IMR-90 (cell line): Measurements from ENCODE around the gene ITLN2. TPM values are rescaled to one million over a fixed set of nuclear protein-coding genes. Genes with fewer than 3 reads are reported as not detected.

Experiments used
- ATAC-seq: fragments of 200-7000 bp; cut with Tn5 transposase; 2 replicates; pipeline ENCODE4 v1.9.1; 2020; ENCODE audit warnings: low read depth, mild to moderate bottlenecking, moderate library complexity
- BruUV-seq: library from RNA; stranded (reverse); fragments of 400-500 nt; replicated peaks from 2 replicates; lab custom pipeline; 2021; lab: Mats Ljungman, UMichigan
- CTCF ChIA-PET: fragments of 300-600 bp; formaldehyde crosslinking; extraction: SDS; loops from one replicate; lab custom pipeline; 2021; ENCODE audit warnings: antibody characterized with exemption; lab: Yijun Ruan, JAX
- POLR2A ChIA-PET: fragments of 300-600 bp; sonication (Branson Sonifier 250); formaldehyde crosslinking; loops from one replicate; lab custom pipeline; 2022; ENCODE audit warnings: antibody characterized with exemption; ENCODE audit not compliant: unreplicated experiment; lab: Charles Lee
- DNase-seq: peaks from one replicate; pipeline ENCODE4 v3.0.0; 2013
- H2AFZ ChIP-seq: replicated peaks from 2 replicates; pipeline ENCODE3; 2013; ENCODE audit warnings: low read length, mild to moderate bottlenecking; ENCODE audit not compliant: poor library complexity
- H2AK5ac ChIP-seq: 2 replicates; pipeline ENCODE4 v1.6.1; 2013; ENCODE audit warnings: low read depth, low read length, inconsistent platforms
- H2AK9ac ChIP-seq: replicated peaks from 2 replicates; pipeline ENCODE3; 2013; ENCODE audit warnings: mild to moderate bottlenecking, low read depth, low read length, moderate library complexity; ENCODE audit not compliant: poor library complexity
- H2BK120ac ChIP-seq: 2 replicates; pipeline ENCODE4 v1.6.1; 2013; ENCODE audit warnings: low read depth, low read length, inconsistent platforms
- H2BK15ac ChIP-seq: 3 replicates; pipeline ENCODE4 v1.6.1; 2013; ENCODE audit warnings: low read depth, low read length, inconsistent platforms
- H2BK20ac ChIP-seq: 2 replicates; pipeline ENCODE4 v1.6.1; 2013; ENCODE audit warnings: low read depth, mild to moderate bottlenecking, inconsistent platforms, low read length, moderate library complexity
- H2BK5ac ChIP-seq: 2 replicates; pipeline ENCODE4 v1.6.1; 2013; ENCODE audit warnings: mild to moderate bottlenecking, low read depth, low read length, inconsistent platforms; ENCODE audit not compliant: poor library complexity, severe bottlenecking
- H3K14ac ChIP-seq: replicated peaks from 2 replicates; pipeline ENCODE4 v1.6.1; 2013; ENCODE audit warnings: low read depth, low read length, inconsistent platforms
- H3K18ac ChIP-seq: 2 replicates; pipeline ENCODE4 v1.6.1; 2013; ENCODE audit warnings: low read depth, low read length, control low read depth
- H3K23ac ChIP-seq: 2 replicates; pipeline ENCODE4 v1.6.1; 2013; ENCODE audit warnings: low read depth, low read length, inconsistent platforms
- H3K27ac ChIP-seq: 2 replicates; pipeline ENCODE4 v1.5.1; 2013; ENCODE audit warnings: mild to moderate bottlenecking, control low read depth, low read length; ENCODE audit not compliant: insufficient read depth
- H3K27me3 ChIP-seq: 2 replicates; pipeline ENCODE4 v1.6.1; 2013; ENCODE audit warnings: low read length; ENCODE audit not compliant: control insufficient read depth, insufficient read depth
- H3K36me3 ChIP-seq: 2 replicates; pipeline ENCODE4 v1.6.1; 2013; ENCODE audit warnings: low read length, mixed read lengths; ENCODE audit not compliant: control insufficient read depth, insufficient read depth
- H3K4ac ChIP-seq: 2 replicates; pipeline ENCODE4 v1.6.1; 2013; ENCODE audit warnings: low read depth, low read length, inconsistent platforms
- H3K4me1 ChIP-seq: 2 replicates; pipeline ENCODE4 v1.6.1; 2013; ENCODE audit warnings: low read length, mixed read lengths; ENCODE audit not compliant: control insufficient read depth, insufficient read depth
- H3K4me2 ChIP-seq: 2 replicates; pipeline ENCODE4 v1.6.1; 2013; ENCODE audit warnings: low read depth, mild to moderate bottlenecking, control low read depth, low read length, moderate library complexity
- H3K4me3 ChIP-seq: 2 replicates; pipeline ENCODE4 v1.5.1; 2013; ENCODE audit warnings: low read depth, mild to moderate bottlenecking, control low read depth, low read length, moderate library complexity; ENCODE audit not compliant: insufficient read depth
- H3K56ac ChIP-seq: 2 replicates; pipeline ENCODE4 v1.6.1; 2013; ENCODE audit warnings: low read length, inconsistent platforms; ENCODE audit not compliant: insufficient read depth; ENCODE audit errors: extremely low read depth
- H3K79me1 ChIP-seq, 2 experiments: 2 replicates each; pipeline ENCODE4 v1.6.1; 2013; ENCODE audit warnings: low read length in 2 of 2, inconsistent platforms in 1 of 2, low read depth in 1 of 2
- H3K9ac ChIP-seq: 2 replicates; pipeline ENCODE4 v1.6.1; 2013; ENCODE audit warnings: low read depth, low read length, control low read depth
- H3K9me1 ChIP-seq: 2 replicates; pipeline ENCODE4 v1.6.1; 2013; ENCODE audit warnings: low read length, inconsistent platforms; ENCODE audit not compliant: insufficient read depth
- H3K9me3 ChIP-seq: 2 replicates; pipeline ENCODE4 v1.6.1; 2013; ENCODE audit warnings: low read length; ENCODE audit not compliant: control insufficient read depth, insufficient read depth
- H4K20me1 ChIP-seq: 2 replicates; pipeline ENCODE4 v1.6.1; 2013; ENCODE audit warnings: low read length, inconsistent platforms; ENCODE audit not compliant: insufficient read depth
- H4K5ac ChIP-seq: 2 replicates; pipeline ENCODE4 v1.6.1; 2013; ENCODE audit warnings: mild to moderate bottlenecking, low read depth, low read length, control low read depth
- H4K8ac ChIP-seq, 2 experiments: 2 replicates each; pipeline ENCODE4 v1.6.1; 2013; ENCODE audit warnings: low read depth in 2 of 2, low read length in 2 of 2, control low read depth in 1 of 2, inconsistent platforms in 1 of 2
- H4K91ac ChIP-seq: 2 replicates; pipeline ENCODE4 v1.6.1; 2013; ENCODE audit warnings: low read depth, low read length, inconsistent platforms; ENCODE audit not compliant: insufficient read depth
- MAZ ChIP-seq: IDR thresholded peaks from 2 replicates; pipeline ENCODE4 v1.6.1; 2012; ENCODE audit warnings: low read depth, mild to moderate bottlenecking, low read length, improper control_type of control experiment, moderate library complexity, borderline replicate concordance
- MXI1 ChIP-seq: IDR thresholded peaks from 2 replicates; pipeline ENCODE4 v1.6.1; 2012; ENCODE audit warnings: low read depth, mild to moderate bottlenecking, low read length, moderate library complexity, borderline replicate concordance
- POLR2A ChIP-seq: IDR thresholded peaks from 2 replicates; pipeline ENCODE4 v1.6.1; 2012; ENCODE audit warnings: mild to moderate bottlenecking, low read depth, low read length
- RFX5 ChIP-seq: IDR thresholded peaks from 2 replicates; pipeline ENCODE4 v1.8.0; 2012; ENCODE audit warnings: low read depth, mild to moderate bottlenecking, low read length, moderate library complexity
- WGBS, 2 experiments: methylation state at CpG; one replicate each; pipeline versions ENCODE4 v1.1.5 to v1.1.7; 2013; ENCODE audit warnings: missing lambda C conversion rate in 2 of 2; ENCODE audit not compliant: insufficient read length in 1 of 2; ENCODE audit errors: extremely low coverage in 2 of 2; 5-methylcytosine and 5-hydroxymethylcytosine counted together
- dilution Hi-C: fragments of 300-500 bp; cut with HindIII; formaldehyde crosslinking; loops from one replicate; pipeline ENCODE4 v1.14.3; 2018; ENCODE audit warnings: low sequenced_read_pairs; ENCODE audit not compliant: unreplicated experiment
- in situ Hi-C: fragments of 300-500 bp; cut with MboI; formaldehyde crosslinking; loops from 3 replicates; pipeline ENCODE4 v1.14.3; 2019; ENCODE audit warnings: low sequenced_read_pairs, inconsistent platforms, mixed read lengths
- intact Hi-C: fragments of 100-400 bp; cut with micrococcal nuclease; formaldehyde crosslinking; loops from 2 replicates; pipeline ENCODE4 v1.10.0; 2022
- polyA plus RNA-seq, 3 experiments: library from polyadenylated mRNA; depleted of rRNA; stranded (reverse); fragments of >200 nt; gene quantifications; 2 replicates each; pipeline ENCODE4 v1.2.3, GENCODE V29; 2012; ENCODE audit warnings: low replicate concordance in 1 of 3
- total RNA-seq: library from RNA; depleted of rRNA; stranded (reverse); fragments of >200 nt; gene quantifications from 2 replicates; pipeline ENCODE4 v1.2.3, GENCODE V29; 2012
- TF ChIP-seq, protein P1 (sequence below): fragments of 150-350 bp; IDR thresholded peaks from 2 replicates; pipeline ENCODE4 v1.6.1; 2016; ENCODE audit warnings: low read depth, mild to moderate bottlenecking, low read length, moderate library complexity, borderline replicate concordance
- TF ChIP-seq, protein P2 (sequence below): fragments of 150-350 bp; IDR thresholded peaks from 2 replicates; pipeline ENCODE4 v1.6.1; 2017; ENCODE audit warnings: mild to moderate bottlenecking, antibody characterized with exemption, low read length, low read depth

The ITLN2 gene
- total and polyA plus RNA-seq, 2 of the 4 experiments (the other 2 are of a cell fraction) = not detected

DNA sequence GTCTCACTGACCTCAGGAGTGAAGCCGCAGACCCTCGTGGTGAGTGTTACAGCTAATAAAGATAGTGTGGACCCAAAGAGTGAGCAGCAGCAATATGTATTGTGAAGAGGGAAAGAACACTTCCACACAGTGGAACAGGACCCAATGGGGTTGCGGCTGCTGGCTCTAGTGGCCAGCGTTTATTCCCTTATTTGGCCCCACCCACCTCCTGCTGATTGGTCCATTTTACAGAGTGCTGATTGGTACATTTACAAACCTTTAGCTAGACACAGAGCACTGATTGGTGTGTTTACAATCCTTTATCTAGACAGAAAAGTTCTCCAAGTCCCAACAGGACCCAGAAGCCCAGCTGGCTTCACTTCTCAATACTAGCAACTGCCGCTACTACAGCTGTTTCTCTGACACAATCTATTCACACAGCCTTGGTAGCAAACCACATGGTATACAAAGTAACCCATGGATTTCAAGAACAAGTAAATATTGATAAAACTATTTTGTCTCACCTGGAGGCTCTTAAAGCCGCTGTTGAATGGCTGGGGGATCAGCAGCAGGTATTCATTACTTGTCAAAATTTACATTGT lies 44.3 kb downstream of the ITLN2 start:
- no peak overlapping the region for H3K18ac ChIP-seq
- no peaks in the 10 kb centered on the region for H3K4me1 ChIP-seq
- H2BK15ac ChIP-seq = no peak overlapping the region
- intact Hi-C loops (no loop called here), in situ Hi-C loops (no loop called here), dilution Hi-C loops (no loop called here)
- no peak overlapping the region for H3K9ac ChIP-seq
- no peak overlapping the region for H2AK9ac ChIP-seq
- POLR2A ChIA-PET = no interaction called here
- no peak overlapping the region for H3K4me3 ChIP-seq
- no peaks in the 10 kb centered on the region for H4K20me1 ChIP-seq
- no peak overlapping the region for H4K5ac ChIP-seq
- no peak overlapping the region for H3K56ac ChIP-seq
- no peak overlapping the region for H2BK120ac ChIP-seq
- no peaks in the 10 kb centered on the region for H3K9me3 ChIP-seq
- H2BK20ac ChIP-seq = no peak overlapping the region
- CTCF ChIA-PET = no interaction called here
- H3K14ac ChIP-seq = no peak overlapping the region
- DNase-seq = no peak
- H3K9me1 ChIP-seq = no peaks in the 10 kb centered on the region
- TF ChIP-seq, protein P1, sequence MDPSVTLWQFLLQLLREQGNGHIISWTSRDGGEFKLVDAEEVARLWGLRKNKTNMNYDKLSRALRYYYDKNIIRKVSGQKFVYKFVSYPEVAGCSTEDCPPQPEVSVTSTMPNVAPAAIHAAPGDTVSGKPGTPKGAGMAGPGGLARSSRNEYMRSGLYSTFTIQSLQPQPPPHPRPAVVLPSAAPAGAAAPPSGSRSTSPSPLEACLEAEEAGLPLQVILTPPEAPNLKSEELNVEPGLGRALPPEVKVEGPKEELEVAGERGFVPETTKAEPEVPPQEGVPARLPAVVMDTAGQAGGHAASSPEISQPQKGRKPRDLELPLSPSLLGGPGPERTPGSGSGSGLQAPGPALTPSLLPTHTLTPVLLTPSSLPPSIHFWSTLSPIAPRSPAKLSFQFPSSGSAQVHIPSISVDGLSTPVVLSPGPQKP = no peak
- no peak for TF ChIP-seq RFX5
- TF ChIP-seq MXI1 = no peak
- no peak for TF ChIP-seq POLR2A
- TF ChIP-seq MAZ = no peak
- TF ChIP-seq, protein P2, sequence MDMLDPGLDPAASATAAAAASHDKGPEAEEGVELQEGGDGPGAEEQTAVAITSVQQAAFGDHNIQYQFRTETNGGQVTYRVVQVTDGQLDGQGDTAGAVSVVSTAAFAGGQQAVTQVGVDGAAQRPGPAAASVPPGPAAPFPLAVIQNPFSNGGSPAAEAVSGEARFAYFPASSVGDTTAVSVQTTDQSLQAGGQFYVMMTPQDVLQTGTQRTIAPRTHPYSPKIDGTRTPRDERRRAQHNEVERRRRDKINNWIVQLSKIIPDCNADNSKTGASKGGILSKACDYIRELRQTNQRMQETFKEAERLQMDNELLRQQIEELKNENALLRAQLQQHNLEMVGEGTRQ = no peak
- no peak overlapping the region for H2AK5ac ChIP-seq
- no peak overlapping the region for H3K27ac ChIP-seq
- no peak overlapping the region for H2BK5ac ChIP-seq
- no peak overlapping the region for H4K91ac ChIP-seq
- WGBS, 2 experiments = 80% methylated on average over 1 of the region's 6 CpGs; no CpG with 5 or more reads in 1 of the 2 experiments
- H3K4ac ChIP-seq = no peak overlapping the region
- no peak overlapping the region for H4K8ac ChIP-seq
- H3K27me3 ChIP-seq = no peaks in the 10 kb centered on the region; the same call in 1 of the 2 replicates
- no peaks in the 10 kb centered on the region for H3K79me1 ChIP-seq
- no peak overlapping the region for H3K4me2 ChIP-seq
- no TSS peak for BruUV-seq
- no peak overlapping the region for H3K23ac ChIP-seq
- H3K36me3 ChIP-seq = no peaks in the 10 kb centered on the region
- H2AFZ ChIP-seq = no peak overlapping the region
- no peak for ATAC-seq
